Body of pancreas (tissue), 4 donors: ENCODE measurements around the gene METAP1. TPM values are rescaled to one million over a fixed set of nuclear protein-coding genes. Genes with fewer than 3 reads are reported as not detected.
A peak's percentile ranks its signal among the peaks of the same experiment; 100 is the strongest.
"Not testable (repeated sequence)": the region's sequence is repeated elsewhere in the genome, so short reads cannot be mapped to it uniquely, and the experiment has no call there.

ENCODE experiments used
- ATAC-seq: fragments of 150-250 bp; one replicate; pipeline ENCODE4 v1.9.1; 2016
- DNase-seq, 4 donors: peaks; one replicate each; pipeline ENCODE4 v3.0.0-alpha.2; 2019
- H3K27ac ChIP-seq, 4 donors: fragments of 200-600 bp; sonication (generic); 1 replicate in 3 of 4; 2 replicates in 1 of 4; pipeline versions ENCODE4 v1.5.1 to v1.6.1; 2016 to 2019; ENCODE audit warnings: mild to moderate bottlenecking in 1 of 4, mixed read lengths in 1 of 4, moderate library complexity in 1 of 4
- H3K27me3 ChIP-seq, 2 donors: fragments of 200-600 bp; sonication (generic); one replicate each; pipeline ENCODE4 v1.6.0; 2016; ENCODE audit warnings: mild to moderate bottlenecking in 1 of 2
- H3K36me3 ChIP-seq, 2 donors: fragments of 200-600 bp; sonication (generic); replicated peaks in 1 of 2; 2 replicates each; pipeline ENCODE4 v1.5.1; 2016; ENCODE audit warnings: low read depth in 2 of 2; ENCODE audit not compliant: insufficient read depth in 1 of 2
- H3K4me1 ChIP-seq: fragments of 200-600 bp; sonication (generic); one replicate; pipeline ENCODE4 v1.6.0; 2016
- H3K4me3 ChIP-seq, 2 donors: fragments of 200-600 bp; sonication (generic); 1 replicate in 1 of 2; 2 replicates in 1 of 2; pipeline ENCODE4 v1.5.1; 2016 to 2019
- H3K9me3 ChIP-seq, 3 donors: fragments of 200-600 bp; sonication (generic); 1 replicate in 2 of 3; 2 replicates in 1 of 3; pipeline ENCODE4 v1.5.1; 2016
- POLR2A ChIP-seq, 3 donors: fragments of 450-650 bp; IDR thresholded peaks; one replicate each; pipeline ENCODE4 v1.6.1; 2016; ENCODE audit warnings: antibody characterized with exemption in 3 of 3, mild to moderate bottlenecking in 2 of 3
- WGBS, 2 donors: methylation state at CpG; one replicate each; pipeline ENCODE4 v1.1.5; 2017; 5-methylcytosine and 5-hydroxymethylcytosine counted together
- intact Hi-C: fragments of 100-400 bp; cut with DNase I; formaldehyde crosslinking; loops from one replicate; pipeline ENCODE4 v1.15.1; 2023
- total RNA-seq, 2 donors: library from RNA; depleted of rRNA; stranded (reverse); fragments of >200 nt; gene quantifications; one replicate each; pipeline ENCODE4 v1.1.0, GENCODE V29; 2016
- TF ChIP-seq, protein P1 (sequence below), 7 experiments: fragments of 450-650 bp in 4 of 7; fragments of 200-600 bp in 3 of 7; sonication (generic) in 3 of 7; IDR thresholded peaks; one replicate each; pipeline ENCODE4 v1.5.1; 2016 to 2019; ENCODE audit warnings: antibody characterized with exemption in 7 of 7

Gene METAP1
- total RNA-seq, 2 donors from 2014 or later: 21.1 to 21.8 TPM

DNA sequence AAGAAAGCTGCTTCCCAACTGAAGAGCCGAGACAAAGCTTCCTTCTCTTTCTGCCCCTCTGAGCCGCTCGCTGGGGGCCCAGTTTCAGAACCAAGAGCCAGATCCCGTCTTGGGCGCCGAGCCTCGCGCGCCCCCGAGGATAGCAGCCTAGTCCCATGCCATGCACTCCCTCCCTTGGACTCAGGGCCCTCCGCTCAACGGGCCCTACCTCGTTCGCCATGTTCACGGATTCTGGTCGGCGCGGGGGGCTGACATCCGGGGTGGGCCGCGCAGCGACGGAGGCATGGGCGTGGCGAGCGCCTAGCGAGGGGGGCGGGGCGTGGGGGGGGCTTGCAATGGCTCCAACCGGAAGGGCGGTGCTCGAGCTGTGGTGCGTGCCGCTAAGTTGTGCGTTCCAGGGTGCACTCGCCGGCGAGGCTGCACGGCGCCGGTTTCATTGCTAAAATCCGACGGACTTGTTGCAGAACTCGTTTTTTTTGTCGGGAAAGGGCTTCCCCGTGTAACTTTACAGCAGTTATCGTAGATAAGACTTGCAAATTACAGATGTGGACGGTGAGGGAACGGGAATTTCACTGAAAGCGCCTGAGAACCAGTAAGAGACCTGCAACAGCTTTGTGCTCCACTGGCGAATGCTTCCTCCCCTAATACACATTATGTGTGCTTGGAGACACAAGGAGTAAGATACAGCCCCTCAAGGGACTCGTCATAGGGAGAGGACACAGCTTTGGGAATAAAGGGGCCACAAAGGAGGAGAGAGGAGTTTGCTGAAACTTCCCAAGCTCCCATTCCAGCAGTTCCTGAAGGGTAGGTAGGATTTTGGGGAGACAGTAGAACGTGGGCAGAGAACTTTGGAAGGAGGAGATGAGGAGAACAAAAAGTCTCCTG lies 93.2 kb downstream of the METAP1 start, which contains the start of gene ADH5:
TSS of gene ADH5 (minus strand) at position 308 of the 885 bp plus-strand sequence. CDS start at position 220, 88 bp downstream.
- H3K4me3 ChIP-seq: peak within 1 kb of the TSS; percentile 60 to 63
- H3K9me3 ChIP-seq: no peaks in the 10 kb centered on the region
- H3K27ac ChIP-seq: peak within 1 kb of the TSS; percentile 86 to 93 (median 88)
- ATAC-seq (peak; percentile 96), DNase-seq (peak; percentile 86 to 90 (median 90))
- WGBS, 2 donors: 0 to 1% methylated on average over 26 to 53 of the region's 53 CpGs
- intact Hi-C loops: no loop called here
- H3K27me3 ChIP-seq: no peaks in the 10 kb centered on the region
- TF ChIP-seq, protein P1, sequence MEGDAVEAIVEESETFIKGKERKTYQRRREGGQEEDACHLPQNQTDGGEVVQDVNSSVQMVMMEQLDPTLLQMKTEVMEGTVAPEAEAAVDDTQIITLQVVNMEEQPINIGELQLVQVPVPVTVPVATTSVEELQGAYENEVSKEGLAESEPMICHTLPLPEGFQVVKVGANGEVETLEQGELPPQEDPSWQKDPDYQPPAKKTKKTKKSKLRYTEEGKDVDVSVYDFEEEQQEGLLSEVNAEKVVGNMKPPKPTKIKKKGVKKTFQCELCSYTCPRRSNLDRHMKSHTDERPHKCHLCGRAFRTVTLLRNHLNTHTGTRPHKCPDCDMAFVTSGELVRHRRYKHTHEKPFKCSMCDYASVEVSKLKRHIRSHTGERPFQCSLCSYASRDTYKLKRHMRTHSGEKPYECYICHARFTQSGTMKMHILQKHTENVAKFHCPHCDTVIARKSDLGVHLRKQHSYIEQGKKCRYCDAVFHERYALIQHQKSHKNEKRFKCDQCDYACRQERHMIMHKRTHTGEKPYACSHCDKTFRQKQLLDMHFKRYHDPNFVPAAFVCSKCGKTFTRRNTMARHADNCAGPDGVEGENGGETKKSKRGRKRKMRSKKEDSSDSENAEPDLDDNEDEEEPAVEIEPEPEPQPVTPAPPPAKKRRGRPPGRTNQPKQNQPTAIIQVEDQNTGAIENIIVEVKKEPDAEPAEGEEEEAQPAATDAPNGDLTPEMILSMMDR (IDR thresholded peaks at IDR 0.05): no peak
- TF ChIP-seq POLR2A (IDR thresholded peaks at IDR 0.05): peak; percentile 78 to 94 (median 90)
- peaks cover 0 to 1% of the 10 kb centered on the region in 2 donors for H3K36me3 ChIP-seq
- H3K4me1 ChIP-seq: peaks cover 25% of the 10 kb centered on the region

DNA sequence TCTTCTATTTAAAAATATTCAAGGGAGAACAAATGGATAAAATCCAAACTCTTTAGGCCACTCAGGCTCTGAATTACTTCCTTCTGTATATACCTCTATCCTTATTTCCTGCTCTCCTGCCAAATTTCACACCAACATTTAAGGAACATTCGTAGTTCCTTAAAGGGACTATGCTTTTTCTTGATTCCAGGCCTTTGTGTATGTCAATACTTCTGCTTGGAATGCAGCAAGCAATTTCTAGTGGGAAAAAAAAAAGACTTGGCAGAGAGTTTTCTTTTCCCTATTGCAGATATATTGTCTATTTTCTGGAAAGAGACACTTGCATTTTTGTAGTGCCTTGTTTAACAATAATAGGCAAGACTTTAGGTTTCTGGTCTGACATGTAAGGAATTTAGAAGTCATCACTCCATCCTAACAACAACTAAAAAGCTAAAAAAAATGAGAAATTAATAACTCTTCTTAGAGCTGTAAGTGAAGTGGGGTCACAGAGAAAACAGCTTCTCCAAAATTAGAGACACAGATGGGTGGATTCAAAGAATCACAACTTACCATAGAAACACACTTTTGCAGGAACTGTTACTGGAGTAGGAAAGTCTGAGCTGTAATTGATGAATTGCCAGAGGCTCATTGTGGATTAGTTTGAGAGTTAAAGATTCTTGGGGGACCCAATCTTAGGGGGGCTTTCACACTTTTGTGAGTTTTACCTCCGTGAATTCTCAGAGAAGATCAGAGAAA lies 95.1 kb downstream of the METAP1 start:
- intact Hi-C loops: no loop called here
- H3K27me3 ChIP-seq: no peaks in the 10 kb centered on the region
- H3K4me3 ChIP-seq: no peak overlapping the region
- TF ChIP-seq, protein P1 (IDR thresholded peaks at IDR 0.05): no peak
- TF ChIP-seq POLR2A (IDR thresholded peaks at IDR 0.05): no peak
- 84 to 85% methylated on average over 2 of the region's 2 CpGs for WGBS, 2 donors
- ATAC-seq: no peak
- no peaks in the 10 kb centered on the region for H3K9me3 ChIP-seq
- DNase-seq: no peak
- peaks cover 23% of the 10 kb centered on the region for H3K4me1 ChIP-seq
- no peaks in the 10 kb centered on the region for H3K36me3 ChIP-seq
- H3K27ac ChIP-seq: no peak overlapping the region

DNA sequence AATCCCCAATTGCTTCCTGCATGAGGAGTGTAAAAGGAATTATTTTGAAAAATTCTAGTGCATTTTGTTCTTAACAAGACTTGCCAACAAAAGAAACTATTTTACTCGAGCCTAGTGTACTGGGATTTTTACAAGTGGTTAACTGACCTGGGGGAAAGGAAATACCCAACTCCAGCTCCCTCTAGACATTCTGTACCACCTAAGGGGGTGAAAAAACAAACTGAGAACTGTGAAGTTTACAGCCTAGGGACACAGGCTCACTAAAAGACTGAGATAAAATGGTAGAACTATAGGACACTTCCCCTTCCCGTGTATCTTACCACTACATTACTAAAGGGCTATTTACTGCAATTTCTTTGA lies 95.7 kb downstream of the METAP1 start:
- no peaks in the 10 kb centered on the region for H3K27me3 ChIP-seq
- intact Hi-C loops: no loop called here
- no peak for ATAC-seq
- no peaks in the 10 kb centered on the region for H3K9me3 ChIP-seq
- H3K27ac ChIP-seq: no peak overlapping the region
- whole genome bisulfite sequencing, 2 donors: 51 to 70% methylated on average over 2 of the region's 2 CpGs
- no peak for DNase-seq
- H3K4me1 ChIP-seq: peaks cover 20% of the 10 kb centered on the region
- H3K36me3 ChIP-seq: no peaks in the 10 kb centered on the region
- H3K4me3 ChIP-seq: no peak overlapping the region
- TF ChIP-seq, protein P1 (IDR thresholded peaks at IDR 0.05): no peak
- no peak for TF ChIP-seq POLR2A (IDR thresholded peaks at IDR 0.05)

DNA sequence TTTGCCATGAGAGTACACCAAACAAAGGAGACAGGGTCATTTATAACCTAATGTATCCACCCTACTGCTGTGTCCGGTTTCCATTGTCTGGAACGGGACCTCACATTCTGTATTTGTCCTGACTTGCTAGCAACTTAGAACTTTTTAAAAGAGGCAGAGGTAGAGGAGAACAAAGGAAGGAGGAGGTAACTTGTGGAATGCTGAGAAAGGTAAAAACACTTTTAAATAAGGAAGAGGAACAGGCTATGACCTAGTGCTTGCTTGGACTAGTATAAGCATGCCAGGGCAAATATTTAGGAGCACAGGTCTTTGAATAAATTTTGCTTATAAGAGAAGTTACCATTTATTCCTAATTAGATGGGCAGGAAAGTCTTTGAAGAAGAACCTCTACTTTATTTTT lies 96.3 kb downstream of the METAP1 start:
- H3K27me3 ChIP-seq, H3K36me3 ChIP-seq, H3K4me3 ChIP-seq, intact Hi-C loops, H3K27ac ChIP-seq, H3K9me3 ChIP-seq, ATAC-seq, DNase-seq: not testable (repeated sequence)
- peaks cover 14% of the 10 kb centered on the region for H3K4me1 ChIP-seq
- WGBS, 2 donors: 75 to 90% methylated on average over 2 of the region's 2 CpGs

DNA sequence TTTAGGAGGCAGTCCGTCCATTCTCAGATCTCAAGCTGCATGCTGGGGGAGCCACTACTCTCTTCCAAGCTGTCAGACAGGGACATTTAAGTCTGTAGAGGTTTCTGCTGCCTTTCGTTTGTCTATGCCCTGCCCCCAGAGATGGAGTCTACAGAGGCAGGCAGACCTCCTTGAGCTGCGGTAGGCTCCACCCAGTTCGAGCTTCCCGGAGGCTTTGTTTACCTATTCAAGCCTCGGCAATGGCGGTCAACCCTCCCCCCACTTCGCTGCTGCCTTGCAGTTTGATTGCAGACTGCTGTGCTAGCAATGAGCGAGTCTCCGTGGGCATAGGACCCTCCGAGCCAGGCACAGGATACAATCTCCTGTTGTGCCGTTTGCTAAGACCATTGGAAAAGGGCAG lies 103.8 kb downstream of the METAP1 start:
- DNase-seq (no peak), ATAC-seq (no peak)
- H3K4me1 ChIP-seq: no peaks in the 10 kb centered on the region
- H3K9me3 ChIP-seq: no peaks in the 10 kb centered on the region
- no peaks in the 10 kb centered on the region for H3K36me3 ChIP-seq
- intact Hi-C loops: no loop called here
- 94 to 98% methylated on average over 7 to 11 of the region's 12 CpGs for WGBS, 2 donors
- H3K4me3 ChIP-seq: no peak overlapping the region
- no peak overlapping the region for H3K27ac ChIP-seq
- no peaks in the 10 kb centered on the region for H3K27me3 ChIP-seq
- TF ChIP-seq, protein P1 (IDR thresholded peaks at IDR 0.05): no peak
- no peak for TF ChIP-seq POLR2A (IDR thresholded peaks at IDR 0.05)

DNA sequence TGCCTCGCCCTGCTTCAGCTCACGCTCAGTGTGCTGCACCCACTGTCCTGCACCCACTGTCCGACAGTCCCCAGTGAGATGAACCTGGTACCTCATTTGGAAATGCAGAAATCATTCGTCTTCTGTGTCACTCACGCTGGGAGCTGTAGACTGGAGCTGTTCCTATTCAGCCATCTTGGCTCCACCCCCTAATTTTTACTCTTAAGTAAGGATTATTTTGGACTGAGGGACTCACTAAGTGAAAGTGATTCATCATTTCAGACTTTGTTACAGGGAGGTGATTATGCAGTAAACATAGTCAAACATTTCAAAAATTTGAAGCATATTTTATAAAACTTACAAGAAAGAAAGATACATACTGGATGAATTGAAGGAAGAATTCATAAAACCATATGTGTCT lies 104.3 kb downstream of the METAP1 start:
- WGBS, 2 donors: 74 to 79% methylated on average over 5 of the region's 5 CpGs

More for the DNA sequence above, 104.3 kb downstream of the METAP1 start:
- ATAC-seq, H3K27ac ChIP-seq, H3K36me3 ChIP-seq, intact Hi-C loops, H3K27me3 ChIP-seq, H3K4me1 ChIP-seq, H3K9me3 ChIP-seq, DNase-seq, H3K4me3 ChIP-seq: not testable (repeated sequence)
